ENCODE measurements around the gene INO80E. TPM values are rescaled to one million over a fixed set of nuclear protein-coding genes. Genes with fewer than 3 reads are reported as not detected.

Gene INO80E
- total RNA-seq, 1 experiment from 2014 or later: 94.1 TPM

- Histone ChIP-seq H3K9me3 (ENCODE audit: control insufficient read depth, low read depth, low read length) (no peaks in the 10 kb centered on the region), H3T11ph (ENCODE audit: low read length) (no peak overlapping the region), H3K4ac (ENCODE audit: low read depth, low read length) (no peak overlapping the region), H4K5ac (ENCODE audit: insufficient read length, low read depth, low read length) (no peak overlapping the region), H3K27ac (ENCODE audit: insufficient read length, low read depth, low read length) (no peak overlapping the region), H3K18ac (ENCODE audit: insufficient read length, low read depth, low read length) (no peak overlapping the region), H3K27me3 (ENCODE audit: insufficient read depth, low read length) (no peaks in the 10 kb centered on the region), H2BK12ac (ENCODE audit: insufficient read length, low read depth, low read length) (no peak overlapping the region), H3K14ac (ENCODE audit: insufficient read depth, low read length) (no peak overlapping the region; the same call in 1 of the 2 replicates), H2BK120ac (ENCODE audit: low read depth, low read length, poor library complexity, severe bottlenecking) (no peak overlapping the region), H3K23ac (ENCODE audit: insufficient read length, low read depth, low read length) (no peak overlapping the region), H2AK5ac (ENCODE audit: insufficient read length, low read length) (no peak overlapping the region), H3K4me1 (ENCODE audit: insufficient read depth, low read length) (0 out of 2 replicates have a peak, but pooled peaks cover 2% of the 10 kb centered on the region), H2BK15ac (ENCODE audit: low read depth, low read length) (no peak overlapping the region), H3K79me2 (ENCODE audit: insufficient read depth, low read length) (no peaks in the 10 kb centered on the region), H3K56ac (ENCODE audit: insufficient read length, low read depth, low read length) (no peak overlapping the region), H4K8ac (replicated peaks; ENCODE audit: insufficient read length, low read depth, low read length) (no peak overlapping the region), H4K20me1 (ENCODE audit: control insufficient read depth, insufficient read depth, insufficient read length) (no peaks in the 10 kb centered on the region), H4K91ac (ENCODE audit: insufficient read length, low read depth, low read length) (no peak overlapping the region), H2AFZ (ENCODE audit: low read length) (no peak overlapping the region), H3K4me2 (ENCODE audit: insufficient read depth, insufficient read length, low read length) (no peak overlapping the region), H3K9ac (ENCODE audit: extremely low read depth, insufficient read length, low read length) (no peak overlapping the region), H2BK20ac (ENCODE audit: low read depth, low read length, poor library complexity, severe bottlenecking) (no peak overlapping the region), H2BK5ac (ENCODE audit: insufficient read length, low read length) (no peak overlapping the region), H3K23me2 (ENCODE audit: insufficient read length, low read depth, low read length, poor library complexity, severe bottlenecking) (peaks cover 5% of the 10 kb centered on the region), H3K79me1 (ENCODE audit: insufficient read depth, low read depth, low read length, poor library complexity, severe bottlenecking) (no peaks in the 10 kb centered on the region)
- no peak for DNase-seq
- TF ChIP-seq CTCF (conservative IDR thresholded peaks at IDR 0.05): no peak
- H3K27ac Mint-ChIP-seq: peak overlapping the region in 2 of 3 experiments; percentile 46 to 67; a peak in 3 of 7 replicates
- H3K4me3 Mint-ChIP-seq: no peak overlapping the region
- no CpG with 5 or more reads among the region's 19 CpGs for WGBS (ENCODE audit: extremely low coverage, insufficient read length, low lambda C conversion rate)
- H3K9me3 Mint-ChIP-seq: no peaks in the 10 kb centered on the region; a peak in 1 of 5 replicates
- H3K27me3 Mint-ChIP-seq (ENCODE audit: low read depth): no peaks in the 10 kb centered on the region
- peaks cover 26 to 48% (median 32%) of the 10 kb centered on the region in 3 experiments for H3K36me3 Mint-ChIP-seq (ENCODE audit: insufficient read depth in 1 of 3, low read depth in 3 of 3)
- peaks cover 0 to 19% of the 10 kb centered on the region in 2 experiments; a peak in 2 of 4 replicates for H3K4me1 Mint-ChIP-seq
Measured at GRCh38 chr16:30002614-30003346, 6.7 kb downstream of the INO80E start.
